22Rv1 (cell line): ENCODE measurements around the gene NFKBIB.
"Not testable (repeated sequence)": the region's sequence is repeated elsewhere in the genome, so short reads cannot be mapped to it uniquely, and the experiment has no call there.

Experiments used
- H3K27ac ChIP-seq: fragments of 450-650 bp; 2 replicates; pipeline ENCODE4 v1.5.1; 2017
- CTCF ChIP-seq: fragments of 450-650 bp; IDR thresholded peaks from 2 replicates; pipeline ENCODE4 v1.5.1; 2017; ENCODE audit warnings: mild to moderate bottlenecking
- ZFX ChIP-seq: fragments of 450-650 bp; IDR thresholded peaks from 2 replicates; pipeline ENCODE4 v1.6.1; 2017; ENCODE audit warnings: antibody characterized with exemption, borderline replicate concordance

The NFKBIB gene

GRCh38 chr19:38880076-38880881 lies 19.5 kb upstream of the NFKBIB start:
- TF ChIP-seq ZFX (no peak), CTCF (no peak)
- H3K27ac ChIP-seq = no peak overlapping the region

- TF ChIP-seq CTCF = no peak
- no peak overlapping the region for H3K27ac ChIP-seq
These were observed 18.7 kb upstream of the NFKBIB start for GRCh38 chr19:38880882-38881609.

- H3K27ac ChIP-seq = no peak overlapping the region
- TF ChIP-seq CTCF (no peak), ZFX (no peak)
These were observed 16.5 kb upstream of the NFKBIB start for GRCh38 chr19:38883286-38883685.

- H3K27ac ChIP-seq = not testable (repeated sequence)
These were observed 15.1 kb upstream of the NFKBIB start for GRCh38 chr19:38884691-38885090.

GRCh38 chr19:38888876-38889275 lies 10.9 kb upstream of the NFKBIB start:
- H3K27ac ChIP-seq = no peak overlapping the region
- TF ChIP-seq ZFX (no peak), CTCF (no peak)

- H3K27ac ChIP-seq = no peak overlapping the region
- TF ChIP-seq ZFX (no peak), CTCF (no peak)
These were observed 10.0 kb upstream of the NFKBIB start for GRCh38 chr19:38889803-38890202.

- no peak for TF ChIP-seq ZFX
- no peak for TF ChIP-seq CTCF
These were observed 9.1 kb upstream of the NFKBIB start for GRCh38 chr19:38890686-38891085.

More at GRCh38 chr19:38890686-38891085, 9.1 kb upstream of the NFKBIB start:
- no peak overlapping the region for H3K27ac ChIP-seq
